SU-DHL-6 (cell line): ENCODE measurements around the gene CTDSPL.

Experiments
- EZH2phosphoT487 ChIP-seq: fragments of 200-600 bp; sonication (generic), shearing (Covaris generic); conservative IDR thresholded peaks from 2 replicates; pipeline ENCODE4 v1.6.1; 2018; ENCODE audit warnings: mild to moderate bottlenecking, antibody characterized with exemption, low read length, moderate library complexity, mixed read lengths
- TF ChIP-seq, protein P1 (sequence below): fragments of 200-600 bp; sonication (generic); IDR thresholded peaks from one replicate; pipeline ENCODE4 v1.5.1; 2017; ENCODE audit warnings: antibody characterized with exemption, mild to moderate bottlenecking, low read length, moderate library complexity; ENCODE audit not compliant: insufficient read depth, poor library complexity, severe bottlenecking

DNA sequence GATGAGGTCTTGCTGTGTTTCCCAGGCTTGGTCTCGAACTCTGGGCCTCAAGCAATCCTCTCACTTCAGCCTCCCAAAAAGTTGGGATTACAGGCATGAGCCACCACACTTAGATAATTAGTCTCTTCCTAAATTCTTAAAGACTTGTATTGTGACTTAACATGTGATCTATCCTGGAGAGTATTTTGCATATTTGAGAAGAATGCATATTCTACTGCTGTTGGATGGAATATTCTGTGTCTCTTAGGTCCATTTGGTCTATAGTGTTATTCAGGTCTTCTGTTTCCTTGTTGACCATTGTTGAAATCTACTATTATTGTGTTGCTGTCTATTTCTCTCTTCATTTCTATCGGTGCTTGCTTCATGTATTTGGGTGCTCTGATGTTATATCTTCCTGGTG, 68.8 kb downstream of the CTDSPL start:
- TF ChIP-seq, protein P1, sequence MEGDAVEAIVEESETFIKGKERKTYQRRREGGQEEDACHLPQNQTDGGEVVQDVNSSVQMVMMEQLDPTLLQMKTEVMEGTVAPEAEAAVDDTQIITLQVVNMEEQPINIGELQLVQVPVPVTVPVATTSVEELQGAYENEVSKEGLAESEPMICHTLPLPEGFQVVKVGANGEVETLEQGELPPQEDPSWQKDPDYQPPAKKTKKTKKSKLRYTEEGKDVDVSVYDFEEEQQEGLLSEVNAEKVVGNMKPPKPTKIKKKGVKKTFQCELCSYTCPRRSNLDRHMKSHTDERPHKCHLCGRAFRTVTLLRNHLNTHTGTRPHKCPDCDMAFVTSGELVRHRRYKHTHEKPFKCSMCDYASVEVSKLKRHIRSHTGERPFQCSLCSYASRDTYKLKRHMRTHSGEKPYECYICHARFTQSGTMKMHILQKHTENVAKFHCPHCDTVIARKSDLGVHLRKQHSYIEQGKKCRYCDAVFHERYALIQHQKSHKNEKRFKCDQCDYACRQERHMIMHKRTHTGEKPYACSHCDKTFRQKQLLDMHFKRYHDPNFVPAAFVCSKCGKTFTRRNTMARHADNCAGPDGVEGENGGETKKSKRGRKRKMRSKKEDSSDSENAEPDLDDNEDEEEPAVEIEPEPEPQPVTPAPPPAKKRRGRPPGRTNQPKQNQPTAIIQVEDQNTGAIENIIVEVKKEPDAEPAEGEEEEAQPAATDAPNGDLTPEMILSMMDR, result no peak
- TF ChIP-seq EZH2phosphoT487, result no peak
